Stimulated activated effector memory CD8-positive, alpha-beta T cell treated with anti-CD3 and anti-CD28 coated beads, Interleukin-12 subunit alpha, Interleukin-12 subunit beta, amount 100 ng/mL, for 72 hours (primary cell): Measurements from ENCODE around the gene RAE1.

ENCODE experiments used
- ATAC-seq: fragments of 150-1000 bp; cut with Tn5 transposase; 2 replicates; pipeline ENCODE4 v1.10.0; 2021
- DNase-seq, 2 donors: peaks; one replicate each; pipeline ENCODE4 v3.0.0; 2021 to 2022; ENCODE audit warnings: low spot score in 2 of 2
- H3K27ac Mint-ChIP-seq: one replicate; pipeline ENCODE4 v1.8.0; 2022; ENCODE audit warnings: mild to moderate bottlenecking, mixed read lengths
- H3K36me3 Mint-ChIP-seq: one replicate; pipeline ENCODE4 v1.8.0; 2022; ENCODE audit warnings: mild to moderate bottlenecking, mixed read lengths
- H3K4me1 Mint-ChIP-seq: one replicate; pipeline ENCODE4 v1.8.0; 2022; ENCODE audit warnings: mixed read lengths
- H3K4me3 Mint-ChIP-seq: one replicate; pipeline ENCODE4 v1.8.0; 2022; ENCODE audit warnings: mild to moderate bottlenecking, mixed read lengths
- H3K9me3 Mint-ChIP-seq: one replicate; pipeline ENCODE4 v1.8.0; 2022; ENCODE audit warnings: mixed read lengths

The RAE1 gene

GRCh38 chr20:57396212-57396983 is 45.3 kb downstream of the RAE1 start:
- Mint-ChIP-seq H3K27ac (no peak overlapping the region), H3K4me3 (peak overlapping the region; percentile 73), H3K36me3 (peaks cover 97% of the 10 kb centered on the region), H3K9me3 (no peaks in the 10 kb centered on the region), H3K4me1 (peaks cover 81% of the 10 kb centered on the region)
- DNase-seq (no peak), ATAC-seq (no peak)

GRCh38 chr20:57396984-57397692 is 46.1 kb downstream of the RAE1 start:
- DNase-seq (no peak), ATAC-seq (no peak)
- Mint-ChIP-seq H3K27ac (peak overlapping the region; percentile 93), H3K36me3 (peaks cover 100% of the 10 kb centered on the region), H3K4me3 (peak overlapping the region; percentile 73), H3K9me3 (no peaks in the 10 kb centered on the region), H3K4me1 (peaks cover 88% of the 10 kb centered on the region)

- no peak for DNase-seq
- Mint-ChIP-seq H3K36me3 (peaks cover 100% of the 10 kb centered on the region), H3K27ac (peak overlapping the region; percentile 93), H3K9me3 (no peaks in the 10 kb centered on the region), H3K4me1 (peaks cover 93% of the 10 kb centered on the region), H3K4me3 (peak overlapping the region; percentile 73)
- ATAC-seq: peak; percentile 20
Observed at GRCh38 chr20:57397693-57398108, 46.6 kb downstream of the RAE1 start.

- Mint-ChIP-seq H3K4me1 (peaks cover 90% of the 10 kb centered on the region), H3K4me3 (peak overlapping the region; percentile 73), H3K36me3 (peaks cover 100% of the 10 kb centered on the region), H3K27ac (peak overlapping the region; percentile 93), H3K9me3 (no peaks in the 10 kb centered on the region)
- DNase-seq (peak; percentile 58 to 82), ATAC-seq (peak; percentile 85)
Observed at GRCh38 chr20:57398231-57398821, 47.3 kb downstream of the RAE1 start.

- Mint-ChIP-seq H3K9me3 (no peaks in the 10 kb centered on the region), H3K27ac (peak overlapping the region; percentile 93), H3K4me1 (peaks cover 83% of the 10 kb centered on the region), H3K4me3 (peak overlapping the region; percentile 73), H3K36me3 (peaks cover 100% of the 10 kb centered on the region)
- no peak for DNase-seq
- no peak for ATAC-seq
Observed at GRCh38 chr20:57398901-57399535, 48.0 kb downstream of the RAE1 start.

- peak; percentile 58 for ATAC-seq
- DNase-seq: peak in 1 of 2 donors; percentile 75
- peaks cover 100% of the 10 kb centered on the region for H3K36me3 Mint-ChIP-seq
- H3K4me3 Mint-ChIP-seq: peak overlapping the region; percentile 73
- H3K4me1 Mint-ChIP-seq: peaks cover 77% of the 10 kb centered on the region
- H3K27ac Mint-ChIP-seq: peak overlapping the region; percentile 93
- no peaks in the 10 kb centered on the region for H3K9me3 Mint-ChIP-seq
Observed at GRCh38 chr20:57399587-57400155, 48.6 kb downstream of the RAE1 start.

- Mint-ChIP-seq H3K9me3 (no peaks in the 10 kb centered on the region), H3K4me3 (peak overlapping the region; percentile 73), H3K4me1 (peaks cover 72% of the 10 kb centered on the region), H3K27ac (no peak overlapping the region), H3K36me3 (peaks cover 100% of the 10 kb centered on the region)
- no peak for DNase-seq
- ATAC-seq: no peak
Observed at GRCh38 chr20:57400231-57400701, 49.2 kb downstream of the RAE1 start.

- no peaks in the 10 kb centered on the region for H3K9me3 Mint-ChIP-seq
- peak overlapping the region; percentile 80 for H3K27ac Mint-ChIP-seq
- DNase-seq: no peak
- ATAC-seq: no peak
- H3K36me3 Mint-ChIP-seq: peaks cover 100% of the 10 kb centered on the region
- H3K4me1 Mint-ChIP-seq: peaks cover 69% of the 10 kb centered on the region
- peak overlapping the region; percentile 73 for H3K4me3 Mint-ChIP-seq
Observed at GRCh38 chr20:57400821-57401564, 49.9 kb downstream of the RAE1 start.

- Mint-ChIP-seq H3K36me3 (peaks cover 100% of the 10 kb centered on the region), H3K4me1 (peaks cover 64% of the 10 kb centered on the region), H3K27ac (peak overlapping the region; percentile 80), H3K9me3 (no peaks in the 10 kb centered on the region), H3K4me3 (peak overlapping the region; percentile 73)
- no peak for DNase-seq
- no peak for ATAC-seq
Observed at GRCh38 chr20:57401565-57401918, 50.5 kb downstream of the RAE1 start.

GRCh38 chr20:57402206-57403125 is 51.4 kb downstream of the RAE1 start:
- Mint-ChIP-seq H3K36me3 (peaks cover 100% of the 10 kb centered on the region), H3K9me3 (no peaks in the 10 kb centered on the region), H3K4me3 (no peak overlapping the region), H3K27ac (peak overlapping the region; percentile 80), H3K4me1 (peaks cover 54% of the 10 kb centered on the region)
- ATAC-seq (no peak), DNase-seq (no peak)

GRCh38 chr20:57403216-57403615 is 52.2 kb downstream of the RAE1 start:
- Mint-ChIP-seq H3K9me3 (no peaks in the 10 kb centered on the region), H3K36me3 (peaks cover 100% of the 10 kb centered on the region), H3K4me3 (no peak overlapping the region), H3K4me1 (peaks cover 47% of the 10 kb centered on the region), H3K27ac (no peak overlapping the region)
- no peak for DNase-seq
- ATAC-seq: no peak

GRCh38 chr20:57404006-57404405 is 53.0 kb downstream of the RAE1 start:
- Mint-ChIP-seq H3K9me3 (no peaks in the 10 kb centered on the region), H3K36me3 (peaks cover 100% of the 10 kb centered on the region), H3K4me3 (no peak overlapping the region), H3K27ac (no peak overlapping the region), H3K4me1 (peaks cover 39% of the 10 kb centered on the region)
- DNase-seq (no peak), ATAC-seq (no peak)

- H3K27ac Mint-ChIP-seq: peak overlapping the region; percentile 74
- no peak overlapping the region for H3K4me3 Mint-ChIP-seq
- peaks cover 100% of the 10 kb centered on the region for H3K36me3 Mint-ChIP-seq
- no peaks in the 10 kb centered on the region for H3K9me3 Mint-ChIP-seq
- DNase-seq: no peak
- peaks cover 36% of the 10 kb centered on the region for H3K4me1 Mint-ChIP-seq
- ATAC-seq: no peak
Observed at GRCh38 chr20:57404419-57405072, 53.5 kb downstream of the RAE1 start.
